Epithelial cell of esophagus (primary cell): ENCODE results near the gene SLC35B4.
A peak's percentile ranks its signal among the peaks of the same experiment; 100 is the strongest.

Experiments used
- DNase-seq: peaks from one replicate; pipeline ENCODE4 v3.0.0; 2010; ENCODE audit warnings: low read depth
- H3K4me3 ChIP-seq: 2 replicates; pipeline ENCODE4 v1.5.1; 2011; ENCODE audit warnings: mild to moderate bottlenecking, low read length, control low read depth
- TF ChIP-seq, protein P1 (sequence below): IDR thresholded peaks from 2 replicates; pipeline ENCODE4 v1.5.1; 2011; ENCODE audit warnings: low read depth, mild to moderate bottlenecking, low read length, control low read depth, inconsistent platforms; ENCODE audit not compliant: insufficient read depth; ENCODE audit errors: missing control alignments

The SLC35B4 gene

DNA sequence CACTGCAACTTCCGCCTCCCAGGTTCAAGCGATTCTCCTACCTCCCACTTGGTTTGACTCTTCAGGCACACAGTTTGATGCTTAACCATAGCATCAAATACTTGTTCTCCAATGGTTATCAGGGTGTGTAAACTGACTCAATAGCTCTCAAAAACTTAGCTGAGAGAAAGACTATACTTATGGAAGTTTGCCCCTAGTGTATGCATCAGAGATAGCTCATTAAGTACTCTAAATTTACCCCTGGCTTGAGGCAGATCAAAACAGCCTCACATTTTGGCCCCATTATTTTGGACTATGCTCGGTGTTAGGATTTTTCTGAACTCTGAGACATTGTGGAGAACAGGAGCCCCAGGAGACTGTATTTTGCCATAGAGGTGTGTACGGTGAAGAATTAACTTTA lies 40.8 kb upstream of the SLC35B4 start:
- DNase-seq: no peak
- TF ChIP-seq, protein P1, sequence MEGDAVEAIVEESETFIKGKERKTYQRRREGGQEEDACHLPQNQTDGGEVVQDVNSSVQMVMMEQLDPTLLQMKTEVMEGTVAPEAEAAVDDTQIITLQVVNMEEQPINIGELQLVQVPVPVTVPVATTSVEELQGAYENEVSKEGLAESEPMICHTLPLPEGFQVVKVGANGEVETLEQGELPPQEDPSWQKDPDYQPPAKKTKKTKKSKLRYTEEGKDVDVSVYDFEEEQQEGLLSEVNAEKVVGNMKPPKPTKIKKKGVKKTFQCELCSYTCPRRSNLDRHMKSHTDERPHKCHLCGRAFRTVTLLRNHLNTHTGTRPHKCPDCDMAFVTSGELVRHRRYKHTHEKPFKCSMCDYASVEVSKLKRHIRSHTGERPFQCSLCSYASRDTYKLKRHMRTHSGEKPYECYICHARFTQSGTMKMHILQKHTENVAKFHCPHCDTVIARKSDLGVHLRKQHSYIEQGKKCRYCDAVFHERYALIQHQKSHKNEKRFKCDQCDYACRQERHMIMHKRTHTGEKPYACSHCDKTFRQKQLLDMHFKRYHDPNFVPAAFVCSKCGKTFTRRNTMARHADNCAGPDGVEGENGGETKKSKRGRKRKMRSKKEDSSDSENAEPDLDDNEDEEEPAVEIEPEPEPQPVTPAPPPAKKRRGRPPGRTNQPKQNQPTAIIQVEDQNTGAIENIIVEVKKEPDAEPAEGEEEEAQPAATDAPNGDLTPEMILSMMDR: no peak
- no peak overlapping the region for H3K4me3 ChIP-seq

DNA sequence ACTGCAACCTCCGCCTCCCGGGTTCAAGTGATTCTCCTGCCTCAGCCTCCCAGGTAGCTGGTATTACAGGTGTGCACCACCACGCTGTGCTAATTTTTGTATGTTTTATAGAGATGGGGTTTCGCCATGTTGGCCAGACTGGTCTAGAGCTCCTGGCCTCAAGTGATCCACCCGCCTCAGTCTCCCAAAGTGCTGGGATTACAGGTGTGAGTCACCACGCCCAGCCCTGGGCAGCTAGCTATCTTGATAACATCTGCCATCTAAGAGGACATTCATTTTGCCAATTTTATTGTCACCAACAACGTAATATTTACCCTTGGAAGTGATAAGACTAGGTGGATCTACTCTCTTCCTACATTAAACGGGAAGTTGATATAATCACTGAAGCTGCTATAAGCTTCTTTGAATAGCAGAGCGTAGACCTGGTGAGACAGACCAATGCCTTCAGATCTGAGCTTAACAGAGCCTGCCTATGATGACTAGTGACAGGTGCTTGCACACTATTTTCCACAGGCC lies 39.7 kb upstream of the SLC35B4 start:
- TF ChIP-seq, protein P1: no peak
- DNase-seq: no peak
- H3K4me3 ChIP-seq: no peak overlapping the region

DNA sequence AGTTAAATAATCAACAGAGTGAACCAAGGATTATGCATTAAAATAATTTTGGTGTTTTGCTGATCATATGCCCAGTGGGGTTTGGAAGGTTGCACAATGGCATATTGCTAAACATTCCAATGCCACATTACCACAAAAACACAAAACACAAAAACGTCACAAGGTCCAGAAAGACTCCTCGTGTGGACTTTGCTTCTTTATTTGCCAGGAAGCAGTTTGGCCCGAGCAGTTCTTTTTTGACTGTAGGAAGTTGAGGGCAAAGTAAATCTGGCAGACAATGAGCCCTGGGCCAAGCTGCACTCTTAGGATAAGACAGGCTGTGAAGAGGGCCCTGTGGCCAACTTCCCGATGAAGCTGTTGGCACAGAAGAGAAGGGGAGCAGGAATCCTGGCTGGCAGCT lies 39.2 kb upstream of the SLC35B4 start:
- no peak overlapping the region for H3K4me3 ChIP-seq
- peak; percentile 27 for DNase-seq
- TF ChIP-seq, protein P1: no peak

DNA sequence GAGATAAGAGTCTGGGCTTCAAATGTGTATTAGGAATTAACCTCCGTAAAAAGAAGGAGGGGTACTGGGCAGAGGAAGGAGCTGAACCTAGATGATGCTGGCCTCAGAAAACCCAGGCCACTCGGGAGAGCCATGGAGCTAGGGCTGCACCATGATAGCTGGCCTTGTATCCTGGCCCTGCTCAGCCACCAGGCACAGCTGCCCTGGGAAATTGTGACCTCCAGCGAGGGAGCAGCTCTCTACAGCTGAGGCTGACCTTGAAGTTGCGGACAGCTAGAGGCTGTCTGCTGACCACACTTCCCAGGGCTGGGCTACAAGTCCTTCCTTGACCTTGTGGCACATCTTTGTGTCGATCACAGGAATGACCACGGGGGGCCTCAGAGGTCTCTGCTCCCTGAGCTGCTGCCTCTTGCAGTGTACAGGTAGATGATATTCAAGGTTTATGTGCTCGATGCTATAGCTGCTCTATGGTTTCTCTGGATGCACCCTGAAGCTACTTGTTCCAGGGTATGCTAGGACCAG lies 38.3 kb upstream of the SLC35B4 start:
- no peak overlapping the region for H3K4me3 ChIP-seq
- DNase-seq: no peak
- TF ChIP-seq, protein P1: no peak

DNA sequence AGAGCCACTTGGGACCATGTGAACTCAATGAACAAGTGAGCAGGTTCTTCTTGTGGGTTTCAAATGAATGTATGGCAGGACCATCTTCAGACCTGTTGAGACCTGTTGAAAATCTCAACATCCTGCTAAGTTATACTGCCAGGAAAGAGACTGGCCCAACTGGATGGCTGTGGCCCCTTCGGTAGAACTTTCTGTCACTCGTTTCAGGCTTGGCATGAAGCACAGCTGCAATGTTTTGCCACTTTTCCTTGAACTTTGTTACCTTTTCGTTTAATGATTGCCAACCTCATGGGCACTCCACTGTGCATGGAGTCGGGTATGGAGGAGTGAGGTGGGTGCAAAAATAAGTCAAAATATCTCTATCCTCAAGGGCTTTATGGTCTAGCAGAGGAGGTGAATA lies 36.7 kb upstream of the SLC35B4 start:
- H3K4me3 ChIP-seq: no peak overlapping the region
- DNase-seq: peak; percentile 52
- TF ChIP-seq, protein P1: no peak

DNA sequence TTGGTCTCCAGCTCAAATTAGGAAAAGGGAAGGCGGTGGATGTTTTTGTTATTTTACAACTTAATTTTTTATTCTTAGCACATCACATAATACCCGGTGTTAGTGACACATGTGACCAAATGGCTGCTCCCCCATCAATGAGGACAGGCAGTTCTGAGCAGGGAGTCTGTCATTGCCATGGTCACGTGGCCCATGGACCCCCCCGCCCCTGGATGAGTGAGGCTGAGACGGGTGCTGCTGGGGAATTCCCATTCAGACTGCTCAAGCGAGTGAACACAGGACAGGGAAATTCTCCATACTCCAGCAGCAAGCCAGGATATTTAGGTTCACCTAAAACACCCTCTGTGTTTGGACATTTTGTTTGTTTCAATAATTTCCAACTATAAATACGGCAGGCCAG lies 34.7 kb upstream of the SLC35B4 start:
- no peak overlapping the region for H3K4me3 ChIP-seq
- TF ChIP-seq, protein P1: no peak
- no peak for DNase-seq

DNA sequence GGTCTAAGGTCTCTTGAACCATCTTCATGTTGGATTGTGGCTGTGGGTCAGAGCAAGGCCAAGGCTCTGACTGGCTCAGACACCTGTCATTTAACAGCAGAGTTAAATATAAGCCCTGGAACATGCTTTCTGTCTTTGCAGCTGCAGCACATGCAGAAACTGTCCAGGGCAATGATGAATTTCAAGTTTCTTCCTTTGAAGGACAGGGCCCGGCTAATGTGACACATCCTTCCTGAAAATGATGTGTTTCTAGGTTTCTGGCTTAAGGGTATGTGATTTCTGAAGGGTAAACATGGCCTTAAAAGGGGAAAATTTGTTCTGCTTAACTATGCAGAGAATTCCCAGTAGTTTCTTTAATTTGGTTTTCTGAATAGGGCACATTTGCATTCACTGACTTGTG lies 34.0 kb upstream of the SLC35B4 start:
- H3K4me3 ChIP-seq: no peak overlapping the region
- TF ChIP-seq, protein P1: no peak
- no peak for DNase-seq
